ENCODE measurements around the gene USP21. TPM values are rescaled to one million over a fixed set of nuclear protein-coding genes. Genes with fewer than 3 reads are reported as not detected.

The USP21 gene
- total and polyA plus RNA-seq, 9 of the 15 experiments (the other 6 are each of a cell fraction or from before 2014, with no cell fraction given): 4.9 to 52.4 (median 21.6) TPM

DNA sequence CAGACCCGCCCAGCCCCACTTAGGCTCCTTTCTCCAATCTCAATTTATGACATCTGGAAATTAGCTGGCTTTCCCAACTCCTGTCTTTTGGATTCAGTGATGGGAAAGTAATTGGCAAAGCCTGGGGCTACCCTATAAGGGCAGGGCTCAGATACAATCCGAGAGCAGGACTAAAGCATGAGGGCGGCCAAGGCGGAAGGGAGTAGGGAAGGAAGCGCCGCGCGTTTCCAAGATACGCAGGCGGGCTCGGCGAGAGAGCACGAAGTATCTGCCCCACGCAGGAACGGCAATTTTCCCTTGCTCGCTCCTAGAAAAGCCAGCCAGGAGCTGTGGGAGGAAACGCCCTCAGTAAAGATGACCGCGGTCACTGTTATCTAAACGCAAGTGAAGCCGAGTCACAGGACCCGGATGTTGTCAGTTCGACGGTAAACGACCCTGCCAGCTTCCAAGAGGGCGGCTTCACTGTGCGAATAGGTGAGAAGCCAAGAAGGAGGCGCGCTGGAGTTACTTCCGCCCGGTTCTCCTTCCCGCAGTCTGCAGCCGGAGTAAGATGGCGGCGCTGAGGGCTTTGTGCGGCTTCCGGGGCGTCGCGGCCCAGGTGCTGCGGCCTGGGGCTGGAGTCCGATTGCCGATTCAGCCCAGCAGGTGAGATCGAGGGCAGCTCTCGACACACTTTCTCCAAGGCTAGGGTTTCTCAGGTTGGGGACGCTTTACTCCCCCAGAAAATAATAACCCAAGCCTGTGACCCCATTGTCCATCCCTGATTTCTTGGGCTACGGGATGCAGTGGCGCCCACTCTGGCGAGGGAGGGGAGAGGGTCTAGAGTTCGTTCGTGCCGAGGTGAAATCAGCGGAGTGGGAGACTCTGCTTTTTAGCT, 42.8 kb downstream of the USP21 start, which contains the start of gene NDUFS2 (continued):
- TF ChIP-seq, protein P1, sequence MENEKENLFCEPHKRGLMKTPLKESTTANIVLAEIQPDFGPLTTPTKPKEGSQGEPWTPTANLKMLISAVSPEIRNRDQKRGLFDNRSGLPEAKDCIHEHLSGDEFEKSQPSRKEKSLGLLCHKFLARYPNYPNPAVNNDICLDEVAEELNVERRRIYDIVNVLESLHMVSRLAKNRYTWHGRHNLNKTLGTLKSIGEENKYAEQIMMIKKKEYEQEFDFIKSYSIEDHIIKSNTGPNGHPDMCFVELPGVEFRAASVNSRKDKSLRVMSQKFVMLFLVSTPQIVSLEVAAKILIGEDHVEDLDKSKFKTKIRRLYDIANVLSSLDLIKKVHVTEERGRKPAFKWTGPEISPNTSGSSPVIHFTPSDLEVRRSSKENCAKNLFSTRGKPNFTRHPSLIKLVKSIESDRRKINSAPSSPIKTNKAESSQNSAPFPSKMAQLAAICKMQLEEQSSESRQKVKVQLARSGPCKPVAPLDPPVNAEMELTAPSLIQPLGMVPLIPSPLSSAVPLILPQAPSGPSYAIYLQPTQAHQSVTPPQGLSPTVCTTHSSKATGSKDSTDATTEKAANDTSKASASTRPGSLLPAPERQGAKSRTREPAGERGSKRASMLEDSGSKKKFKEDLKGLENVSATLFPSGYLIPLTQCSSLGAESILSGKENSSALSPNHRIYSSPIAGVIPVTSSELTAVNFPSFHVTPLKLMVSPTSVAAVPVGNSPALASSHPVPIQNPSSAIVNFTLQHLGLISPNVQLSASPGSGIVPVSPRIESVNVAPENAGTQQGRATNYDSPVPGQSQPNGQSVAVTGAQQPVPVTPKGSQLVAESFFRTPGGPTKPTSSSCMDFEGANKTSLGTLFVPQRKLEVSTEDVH (IDR thresholded peaks at IDR 0.05; ENCODE audit: low read depth, partially characterized antibody): peak; percentile 92
- TF ChIP-seq KLF1 (tag; IDR thresholded peaks at IDR 0.05) (no peak), MAZ (CRISPR knock-in tag; conservative IDR thresholded peaks at IDR 0.05 in 1 of 2, IDR thresholded peaks at IDR 0.05 in 1 of 2) (peak; percentile 43 to 67; a peak in 3 of 4 replicates), SMARCC2 (IDR thresholded peaks at IDR 0.05; ENCODE audit: low read depth) (0 out of 2 replicates have a peak, but pooled peaks have one; percentile 8), PHF20 (IDR thresholded peaks at IDR 0.05; ENCODE audit: partially characterized antibody) (peak; percentile 85), TAF7 (tag; IDR thresholded peaks at IDR 0.05) (peak; percentile 97), MCM3 (IDR thresholded peaks at IDR 0.05) (no peak), CAMTA2 (CRISPR knock-in tag; conservative IDR thresholded peaks at IDR 0.05) (no peak), ZBTB7A (IDR thresholded peaks at IDR 0.05; ENCODE audit: borderline replicate concordance, control insufficient read depth, low read depth, low read length) (peak; percentile 73), MTF1 (CRISPR knock-in tag; IDR thresholded peaks at IDR 0.05; ENCODE audit: borderline replicate concordance) (no peak), ZNF23 (CRISPR knock-in tag; IDR thresholded peaks at IDR 0.05) (no peak), BACH1 (tag; IDR thresholded peaks at IDR 0.05) (peak; percentile 65), POLR3G (IDR thresholded peaks at IDR 0.05; ENCODE audit: extremely low read depth, insufficient read length, insufficient replicate concordance) (no peak), KAT8 (IDR thresholded peaks at IDR 0.05; ENCODE audit: low read depth) (peak; percentile 75; the same call in 1 of the 2 replicates), ZNF436 (CRISPR knock-in tag; IDR thresholded peaks at IDR 0.05) (no peak), ERF (CRISPR knock-in tag; IDR thresholded peaks at IDR 0.05) (0 out of 2 replicates have a peak, but pooled peaks have one; percentile 8), RBFOX2 (IDR thresholded peaks at IDR 0.05; ENCODE audit: low read depth, low read length) (peak; percentile 96)
- TF ChIP-seq, protein P2, sequence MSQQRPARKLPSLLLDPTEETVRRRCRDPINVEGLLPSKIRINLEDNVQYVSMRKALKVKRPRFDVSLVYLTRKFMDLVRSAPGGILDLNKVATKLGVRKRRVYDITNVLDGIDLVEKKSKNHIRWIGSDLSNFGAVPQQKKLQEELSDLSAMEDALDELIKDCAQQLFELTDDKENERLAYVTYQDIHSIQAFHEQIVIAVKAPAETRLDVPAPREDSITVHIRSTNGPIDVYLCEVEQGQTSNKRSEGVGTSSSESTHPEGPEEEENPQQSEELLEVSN (IDR thresholded peaks at IDR 0.05; ENCODE audit: borderline replicate concordance in 1 of 2, extremely low read depth in 1 of 2, insufficient read depth in 1 of 2, insufficient read length in 1 of 2, low read depth in 1 of 2, low read length in 1 of 2, poor library complexity in 1 of 2, severe bottlenecking in 1 of 2): peak; percentile 30 to 50
- TF ChIP-seq, protein P3, sequence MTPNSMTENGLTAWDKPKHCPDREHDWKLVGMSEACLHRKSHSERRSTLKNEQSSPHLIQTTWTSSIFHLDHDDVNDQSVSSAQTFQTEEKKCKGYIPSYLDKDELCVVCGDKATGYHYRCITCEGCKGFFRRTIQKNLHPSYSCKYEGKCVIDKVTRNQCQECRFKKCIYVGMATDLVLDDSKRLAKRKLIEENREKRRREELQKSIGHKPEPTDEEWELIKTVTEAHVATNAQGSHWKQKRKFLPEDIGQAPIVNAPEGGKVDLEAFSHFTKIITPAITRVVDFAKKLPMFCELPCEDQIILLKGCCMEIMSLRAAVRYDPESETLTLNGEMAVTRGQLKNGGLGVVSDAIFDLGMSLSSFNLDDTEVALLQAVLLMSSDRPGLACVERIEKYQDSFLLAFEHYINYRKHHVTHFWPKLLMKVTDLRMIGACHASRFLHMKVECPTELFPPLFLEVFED (CRISPR knock-in tag; conservative IDR thresholded peaks at IDR 0.05): 0 out of 2 replicates have a peak, but pooled peaks have one; percentile 71
- TF ChIP-seq, protein P4, sequence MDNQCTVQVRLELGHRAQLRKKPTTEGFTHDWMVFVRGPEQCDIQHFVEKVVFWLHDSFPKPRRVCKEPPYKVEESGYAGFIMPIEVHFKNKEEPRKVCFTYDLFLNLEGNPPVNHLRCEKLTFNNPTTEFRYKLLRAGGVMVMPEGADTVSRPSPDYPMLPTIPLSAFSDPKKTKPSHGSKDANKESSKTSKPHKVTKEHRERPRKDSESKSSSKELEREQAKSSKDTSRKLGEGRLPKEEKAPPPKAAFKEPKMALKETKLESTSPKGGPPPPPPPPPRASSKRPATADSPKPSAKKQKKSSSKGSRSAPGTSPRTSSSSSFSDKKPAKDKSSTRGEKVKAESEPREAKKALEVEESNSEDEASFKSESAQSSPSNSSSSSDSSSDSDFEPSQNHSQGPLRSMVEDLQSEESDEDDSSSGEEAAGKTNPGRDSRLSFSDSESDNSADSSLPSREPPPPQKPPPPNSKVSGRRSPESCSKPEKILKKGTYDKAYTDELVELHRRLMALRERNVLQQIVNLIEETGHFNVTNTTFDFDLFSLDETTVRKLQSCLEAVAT (IDR thresholded peaks at IDR 0.05): peak in 1 of 2 experiments; percentile 78; a peak in 2 of 4 replicates
